WTC11 (cell line): ENCODE results near the gene RELL1. TPM values are rescaled to one million over a fixed set of nuclear protein-coding genes. Genes with fewer than 3 reads are reported as not detected.

Source experiments
- ATAC-seq: fragments of 200-7000 bp; cut with Tn5 transposase; 2 replicates; pipeline ENCODE4 v1.10.0; 2021; ENCODE audit warnings: mild to moderate bottlenecking, moderate library complexity
- CTCF ChIA-PET: fragments of 300-600 bp; sonication (Branson Sonifier 250); formaldehyde crosslinking; loops from one replicate; lab custom pipeline; 2021; ENCODE audit warnings: antibody characterized with exemption; lab: Charles Lee
- POLR2A ChIA-PET: fragments of 350-600 bp; sonication (Branson Sonifier 250); formaldehyde crosslinking; loops from one replicate; lab custom pipeline; 2021; ENCODE audit warnings: antibody characterized with exemption; lab: Charles Lee
- DNase-seq: peaks from one replicate; pipeline ENCODE4 v3.0.0; 2021; ENCODE audit warnings: low spot score
- H3K27ac Mint-ChIP-seq: 2 replicates; pipeline ENCODE4 v1.8.0; 2021; ENCODE audit warnings: mixed read lengths
- H3K27me3 Mint-ChIP-seq: 2 replicates; pipeline ENCODE4 v1.8.0; 2021; ENCODE audit warnings: low read depth, mild to moderate bottlenecking, moderate library complexity, mixed read lengths
- H3K36me3 Mint-ChIP-seq: 2 replicates; pipeline ENCODE4 v1.8.0; 2021; ENCODE audit warnings: mixed read lengths
- H3K4me1 Mint-ChIP-seq: 2 replicates; pipeline ENCODE4 v1.8.0; 2022; ENCODE audit warnings: mixed read lengths
- H3K4me3 Mint-ChIP-seq: 2 replicates; pipeline ENCODE4 v1.8.0; 2021; ENCODE audit warnings: mild to moderate bottlenecking, moderate library complexity, mixed read lengths
- H3K9me3 Mint-ChIP-seq: 2 replicates; pipeline ENCODE4 v1.8.0; 2021; ENCODE audit warnings: mixed read lengths
- CBFB ChIP-seq: sonication (generic); formaldehyde crosslinking; IDR thresholded peaks from 2 replicates; pipeline ENCODE4 v1.8.1; 2022; ENCODE audit warnings: mild to moderate bottlenecking, low read depth, missing genetic modification reagents
- CDX4 ChIP-seq: fragments of 250-450 bp; sonication (Bioruptor Pico); IDR thresholded peaks from 2 replicates; pipeline ENCODE4 v1.9.0; 2021; ENCODE audit warnings: moderate library complexity, mild to moderate bottlenecking, inconsistent platforms, borderline replicate concordance
- CREM ChIP-seq: sonication (generic); formaldehyde crosslinking; IDR thresholded peaks from 2 replicates; pipeline ENCODE4 v1.8.1; 2022; ENCODE audit warnings: mild to moderate bottlenecking, missing genetic modification reagents, moderate library complexity
- CTCF ChIP-seq: fragments of 200-600 bp; IDR thresholded peaks from 2 replicates; pipeline ENCODE4 v1.8.0; 2022; ENCODE audit warnings: antibody characterized with exemption
- EMX1 ChIP-seq: fragments of 250-450 bp; sonication (Bioruptor Pico); IDR thresholded peaks from 2 replicates; pipeline ENCODE4 v1.8.0; 2021; ENCODE audit warnings: mild to moderate bottlenecking
- ESRRA ChIP-seq: sonication (generic); formaldehyde crosslinking; IDR thresholded peaks from 2 replicates; pipeline ENCODE4 v1.8.1; 2022; ENCODE audit warnings: mild to moderate bottlenecking, missing genetic modification reagents, borderline replicate concordance
- FOXJ3 ChIP-seq: sonication (generic); formaldehyde crosslinking; IDR thresholded peaks from 2 replicates; pipeline ENCODE4 v1.9.0; 2021; ENCODE audit warnings: missing genetic modification reagents, mild to moderate bottlenecking, borderline replicate concordance
- FOXK1 ChIP-seq: sonication (generic); formaldehyde crosslinking; IDR thresholded peaks from 2 replicates; pipeline ENCODE4 v1.8.0; 2022; ENCODE audit warnings: mild to moderate bottlenecking, moderate library complexity, missing genetic modification reagents
- GABPB1 ChIP-seq: sonication (generic); formaldehyde crosslinking; IDR thresholded peaks from 2 replicates; pipeline ENCODE4 v1.8.1; 2023; ENCODE audit warnings: mild to moderate bottlenecking, missing genetic modification reagents
- GRHL2 ChIP-seq: fragments of 250-450 bp; sonication (Bioruptor Pico); IDR thresholded peaks from 2 replicates; pipeline ENCODE4 v1.8.0; 2022; ENCODE audit warnings: mild to moderate bottlenecking, moderate library complexity; ENCODE audit not compliant: insufficient replicate concordance, severe bottlenecking
- HMGA2 ChIP-seq: fragments of 250-450 bp; sonication (Bioruptor Pico); IDR thresholded peaks from 2 replicates; pipeline ENCODE4 v1.4.0; 2021; ENCODE audit warnings: mild to moderate bottlenecking, moderate library complexity
- MXD4 ChIP-seq: fragments of 250-450 bp; sonication (Bioruptor Pico); IDR thresholded peaks from 2 replicates; pipeline ENCODE4 v1.8.0; 2021; ENCODE audit warnings: mild to moderate bottlenecking, moderate library complexity, borderline replicate concordance
- NFE2L1 ChIP-seq: sonication (generic); formaldehyde crosslinking; IDR thresholded peaks from 2 replicates; pipeline ENCODE4 v1.8.1; 2023; ENCODE audit warnings: missing genetic modification reagents
- TEAD1 ChIP-seq: sonication (generic); formaldehyde crosslinking; IDR thresholded peaks from 2 replicates; pipeline ENCODE4 v1.8.0; 2022; ENCODE audit warnings: mild to moderate bottlenecking, missing genetic modification reagents
- TP53 ChIP-seq: sonication (generic); formaldehyde crosslinking; IDR thresholded peaks from 2 replicates; pipeline ENCODE4 v1.8.1; 2023; ENCODE audit warnings: mild to moderate bottlenecking, missing genetic modification reagents
- USF2 ChIP-seq: sonication (generic); formaldehyde crosslinking; IDR thresholded peaks from 2 replicates; pipeline ENCODE4 v1.8.1; 2023; ENCODE audit warnings: mild to moderate bottlenecking, missing genetic modification reagents, moderate library complexity
- ZBTB21 ChIP-seq: sonication (generic); formaldehyde crosslinking; IDR thresholded peaks from 2 replicates; pipeline ENCODE4 v1.8.1; 2023; ENCODE audit warnings: mild to moderate bottlenecking, missing genetic modification reagents, borderline replicate concordance
- ZMAT4 ChIP-seq: fragments of 250-450 bp; sonication (Bioruptor Pico); IDR thresholded peaks from 2 replicates; pipeline ENCODE4 v1.9.0; 2021; ENCODE audit warnings: mild to moderate bottlenecking
- ZNF121 ChIP-seq: sonication (generic); formaldehyde crosslinking; IDR thresholded peaks from 2 replicates; pipeline ENCODE4 v1.8.0; 2023; ENCODE audit warnings: missing genetic modification reagents
- ZNF138 ChIP-seq: sonication (generic); formaldehyde crosslinking; conservative IDR thresholded peaks from 2 replicates; pipeline ENCODE4 v1.8.1; 2022; ENCODE audit warnings: mild to moderate bottlenecking, moderate library complexity, missing genetic modification reagents
- ZNF423 ChIP-seq: fragments of 250-450 bp; sonication (Bioruptor Pico); IDR thresholded peaks from 2 replicates; pipeline ENCODE4 v2.1.2; 2022; ENCODE audit warnings: mild to moderate bottlenecking, moderate library complexity
- ZNF671 ChIP-seq: fragments of 250-450 bp; sonication (Bioruptor Pico); IDR thresholded peaks from 2 replicates; pipeline ENCODE4 v1.8.0; 2021; ENCODE audit warnings: mild to moderate bottlenecking
- total RNA-seq: library from RNA; stranded (reverse); gene quantifications from 3 replicates; pipeline ENCODE4 v1.2.3, GENCODE V29; 2021
- TF ChIP-seq, protein P1 (sequence below): sonication (generic); formaldehyde crosslinking; IDR thresholded peaks from 2 replicates; pipeline ENCODE4 v1.8.0; 2022; ENCODE audit warnings: mild to moderate bottlenecking, missing genetic modification reagents
- TF ChIP-seq, protein P2 (sequence below): sonication (generic); formaldehyde crosslinking; IDR thresholded peaks from 2 replicates; pipeline ENCODE4 v1.8.1; 2023; ENCODE audit warnings: mild to moderate bottlenecking, missing genetic modification reagents, moderate library complexity
- TF ChIP-seq, protein P3 (sequence below): fragments of 250-450 bp; sonication (Bioruptor Pico); IDR thresholded peaks from 2 replicates; pipeline ENCODE4 v1.9.0; 2021; ENCODE audit warnings: mild to moderate bottlenecking

Gene RELL1
- total RNA-seq, 1 experiment from 2014 or later, result 14.4 TPM

GRCh38 chr4:37717576-37717975 lies 31.4 kb upstream of the RELL1 start:
- Mint-ChIP-seq H3K27ac (no peak overlapping the region), H3K4me3 (no peak overlapping the region), H3K9me3 (no peaks in the 10 kb centered on the region), H3K27me3 (no peaks in the 10 kb centered on the region), H3K36me3 (no peaks in the 10 kb centered on the region), H3K4me1 (peaks cover 6% of the 10 kb centered on the region)
- ATAC-seq, result no peak
- TF ChIP-seq GABPB1 (CRISPR knock-in tag) (no peak), ZNF138 (no peak), HMGA2 (CRISPR knock-in tag) (no peak), ZMAT4 (CRISPR knock-in tag) (no peak), CREM (CRISPR knock-in tag) (no peak), TEAD1 (CRISPR knock-in tag) (no peak), GRHL2 (no peak), ZNF671 (CRISPR knock-in tag) (no peak), CDX4 (CRISPR knock-in tag) (no peak), MXD4 (CRISPR knock-in tag) (no peak), ZNF121 (CRISPR knock-in tag) (no peak), CBFB (CRISPR knock-in tag) (no peak), FOXJ3 (CRISPR knock-in tag) (no peak), NFE2L1 (CRISPR knock-in tag) (no peak)
- TF ChIP-seq, protein P1, sequence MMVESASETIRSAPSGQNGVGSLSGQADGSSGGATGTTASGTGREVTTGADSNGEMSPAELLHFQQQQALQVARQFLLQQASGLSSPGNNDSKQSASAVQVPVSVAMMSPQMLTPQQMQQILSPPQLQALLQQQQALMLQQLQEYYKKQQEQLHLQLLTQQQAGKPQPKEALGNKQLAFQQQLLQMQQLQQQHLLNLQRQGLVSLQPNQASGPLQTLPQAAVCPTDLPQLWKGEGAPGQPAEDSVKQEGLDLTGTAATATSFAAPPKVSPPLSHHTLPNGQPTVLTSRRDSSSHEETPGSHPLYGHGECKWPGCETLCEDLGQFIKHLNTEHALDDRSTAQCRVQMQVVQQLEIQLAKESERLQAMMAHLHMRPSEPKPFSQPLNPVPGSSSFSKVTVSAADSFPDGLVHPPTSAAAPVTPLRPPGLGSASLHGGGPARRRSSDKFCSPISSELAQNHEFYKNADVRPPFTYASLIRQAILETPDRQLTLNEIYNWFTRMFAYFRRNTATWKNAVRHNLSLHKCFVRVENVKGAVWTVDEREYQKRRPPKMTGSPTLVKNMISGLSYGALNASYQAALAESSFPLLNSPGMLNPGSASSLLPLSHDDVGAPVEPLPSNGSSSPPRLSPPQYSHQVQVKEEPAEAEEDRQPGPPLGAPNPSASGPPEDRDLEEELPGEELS (CRISPR knock-in tag), result no peak
- TF ChIP-seq, protein P2, sequence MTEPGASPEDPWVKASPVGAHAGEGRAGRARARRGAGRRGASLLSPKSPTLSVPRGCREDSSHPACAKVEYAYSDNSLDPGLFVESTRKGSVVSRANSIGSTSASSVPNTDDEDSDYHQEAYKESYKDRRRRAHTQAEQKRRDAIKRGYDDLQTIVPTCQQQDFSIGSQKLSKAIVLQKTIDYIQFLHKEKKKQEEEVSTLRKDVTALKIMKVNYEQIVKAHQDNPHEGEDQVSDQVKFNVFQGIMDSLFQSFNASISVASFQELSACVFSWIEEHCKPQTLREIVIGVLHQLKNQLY (CRISPR knock-in tag), result no peak
- POLR2A ChIA-PET, result no interaction called here
- DNase-seq, result no peak
- CTCF ChIA-PET, result no interaction called here

GRCh38 chr4:37715889-37716402 lies 29.8 kb upstream of the RELL1 start:
- no peaks in the 10 kb centered on the region for H3K36me3 Mint-ChIP-seq
- CTCF ChIA-PET, result no interaction called here
- H3K4me3 Mint-ChIP-seq, result no peak overlapping the region
- DNase-seq (no peak), ATAC-seq (no peak)
- peaks cover 6% of the 10 kb centered on the region for H3K4me1 Mint-ChIP-seq
- H3K27ac Mint-ChIP-seq, result no peak overlapping the region
- TF ChIP-seq, protein P3, sequence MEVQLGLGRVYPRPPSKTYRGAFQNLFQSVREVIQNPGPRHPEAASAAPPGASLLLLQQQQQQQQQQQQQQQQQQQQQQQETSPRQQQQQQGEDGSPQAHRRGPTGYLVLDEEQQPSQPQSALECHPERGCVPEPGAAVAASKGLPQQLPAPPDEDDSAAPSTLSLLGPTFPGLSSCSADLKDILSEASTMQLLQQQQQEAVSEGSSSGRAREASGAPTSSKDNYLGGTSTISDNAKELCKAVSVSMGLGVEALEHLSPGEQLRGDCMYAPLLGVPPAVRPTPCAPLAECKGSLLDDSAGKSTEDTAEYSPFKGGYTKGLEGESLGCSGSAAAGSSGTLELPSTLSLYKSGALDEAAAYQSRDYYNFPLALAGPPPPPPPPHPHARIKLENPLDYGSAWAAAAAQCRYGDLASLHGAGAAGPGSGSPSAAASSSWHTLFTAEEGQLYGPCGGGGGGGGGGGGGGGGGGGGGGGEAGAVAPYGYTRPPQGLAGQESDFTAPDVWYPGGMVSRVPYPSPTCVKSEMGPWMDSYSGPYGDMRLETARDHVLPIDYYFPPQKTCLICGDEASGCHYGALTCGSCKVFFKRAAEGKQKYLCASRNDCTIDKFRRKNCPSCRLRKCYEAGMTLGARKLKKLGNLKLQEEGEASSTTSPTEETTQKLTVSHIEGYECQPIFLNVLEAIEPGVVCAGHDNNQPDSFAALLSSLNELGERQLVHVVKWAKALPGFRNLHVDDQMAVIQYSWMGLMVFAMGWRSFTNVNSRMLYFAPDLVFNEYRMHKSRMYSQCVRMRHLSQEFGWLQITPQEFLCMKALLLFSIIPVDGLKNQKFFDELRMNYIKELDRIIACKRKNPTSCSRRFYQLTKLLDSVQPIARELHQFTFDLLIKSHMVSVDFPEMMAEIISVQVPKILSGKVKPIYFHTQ (CRISPR knock-in tag), result no peak
- no peak for TF ChIP-seq ZNF423 (CRISPR knock-in tag)
- TF ChIP-seq CTCF, result no peak
- TF ChIP-seq USF2 (CRISPR knock-in tag), result no peak
- no peak for TF ChIP-seq FOXK1
- TF ChIP-seq CBFB (CRISPR knock-in tag), result no peak
- TF ChIP-seq ZBTB21 (CRISPR knock-in tag), result no peak
- no peak for TF ChIP-seq EMX1 (CRISPR knock-in tag)
- no peak for TF ChIP-seq ZMAT4 (CRISPR knock-in tag)
- no peak for TF ChIP-seq ESRRA (CRISPR knock-in tag)
- TF ChIP-seq TP53 (CRISPR knock-in tag), result no peak
- TF ChIP-seq, all 79 proteins: peak for 0
- POLR2A ChIA-PET, result no interaction called here
- no peaks in the 10 kb centered on the region for H3K9me3 Mint-ChIP-seq
- H3K27me3 Mint-ChIP-seq, result no peaks in the 10 kb centered on the region
